GM12872 (cell line): ENCODE results near the gene ENAH.

Source experiments
- CTCF ChIP-seq: IDR thresholded peaks from 3 replicates; pipeline ENCODE4 v1.5.1; 2011; ENCODE audit warnings: low read depth, mild to moderate bottlenecking, low read length, moderate library complexity; ENCODE audit not compliant: insufficient read depth

Gene ENAH

GRCh38 chr1:225511828-225512381, 141.0 kb downstream of the ENAH start:
- no peak for TF ChIP-seq CTCF

GRCh38 chr1:225509770-225510169, 143.2 kb downstream of the ENAH start:
- TF ChIP-seq CTCF, result no peak

GRCh38 chr1:225509376-225509707, 143.6 kb downstream of the ENAH start:
- no peak for TF ChIP-seq CTCF

- TF ChIP-seq CTCF, result no peak
Observed at GRCh38 chr1:225508538-225509375, 144.2 kb downstream of the ENAH start.

- no peak for TF ChIP-seq CTCF
Observed at GRCh38 chr1:225506727-225507126, 146.2 kb downstream of the ENAH start.

- TF ChIP-seq CTCF, result no peak
Observed at GRCh38 chr1:225504776-225505175, 148.1 kb downstream of the ENAH start.

GRCh38 chr1:225500624-225501192, 152.2 kb downstream of the ENAH start:
- no peak for TF ChIP-seq CTCF
